Gastrocnemius medialis (tissue), 4 donors: Measurements from ENCODE around the gene GHRHR. TPM values are rescaled to one million over a fixed set of nuclear protein-coding genes. Genes with fewer than 3 reads are reported as not detected.
A peak's percentile ranks its signal among the peaks of the same experiment; 100 is the strongest.

Source experiments
- ATAC-seq, 2 donors: fragments of 150-250 bp; one replicate each; pipeline ENCODE4 v1.9.1; 2016
- DNase-seq, 2 donors: peaks; one replicate each; pipeline ENCODE4 v3.0.0-alpha.2; 2019
- H3K27ac ChIP-seq, 4 donors: fragments of 200-600 bp; sonication (generic); 1 replicate in 1 of 4; 2 replicates in 3 of 4; pipeline ENCODE4 v1.5.1; 2016 to 2018; ENCODE audit warnings: mild to moderate bottlenecking in 2 of 4, moderate library complexity in 1 of 4
- H3K27me3 ChIP-seq, 3 donors: fragments of 200-600 bp; sonication (generic) in 2 of 3; 1 replicate in 1 of 3; 2 replicates in 2 of 3; pipeline versions ENCODE4 v1.5.1 to v1.6.0; 2016 to 2019; ENCODE audit warnings: mild to moderate bottlenecking in 1 of 3, moderate library complexity in 1 of 3
- H3K36me3 ChIP-seq, 2 donors: fragments of 200-600 bp; sonication (generic) in 1 of 2; one replicate each; pipeline ENCODE4 v1.5.1; 2017 to 2018
- H3K4me1 ChIP-seq, 2 donors: fragments of 200-600 bp; sonication (generic) in 1 of 2; one replicate each; pipeline ENCODE4 v1.5.1; 2016 to 2017; ENCODE audit warnings: mild to moderate bottlenecking in 2 of 2
- H3K4me3 ChIP-seq, 4 donors: fragments of 200-600 bp; sonication (generic) in 3 of 4; 1 replicate in 1 of 4; 2 replicates in 3 of 4; pipeline ENCODE4 v1.5.1; 2016 to 2019; ENCODE audit warnings: mild to moderate bottlenecking in 2 of 4
- H3K9me3 ChIP-seq, 3 donors: fragments of 200-600 bp; sonication (generic) in 2 of 3; 1 replicate in 1 of 3; 2 replicates in 2 of 3; pipeline ENCODE4 v1.5.1; 2016 to 2019
- POLR2A ChIP-seq, 2 donors: fragments of 450-650 bp; IDR thresholded peaks; one replicate each; pipeline ENCODE4 v1.6.1; 2017; ENCODE audit warnings: antibody characterized with exemption in 2 of 2, mild to moderate bottlenecking in 2 of 2, moderate library complexity in 2 of 2
- in situ Hi-C, 4 donors: fragments of 200-750 bp; cut with MboI; loops; one replicate each; pipeline versions ENCODE4 v1.15.0 to v1.8.0; 2017; ENCODE audit warnings: low sequenced_read_pairs in 4 of 4
- intact Hi-C: fragments of 100-400 bp; cut with DNase I; formaldehyde crosslinking; loops from one replicate; pipeline ENCODE4 v1.15.1; 2023; ENCODE audit warnings: low total_unique reads
- total RNA-seq, 4 donors: library from RNA; depleted of rRNA; stranded (reverse); fragments of >200 nt; gene quantifications; one replicate each; pipeline versions ENCODE4 v1.1.0 to v1.2.3, GENCODE V29; 2016
- TF ChIP-seq, protein P1 (sequence below), 5 experiments: fragments of 450-650 bp in 3 of 5; fragments of 200-600 bp in 2 of 5; sonication (generic) in 2 of 5; IDR thresholded peaks in 4 of 5; conservative IDR thresholded peaks in 1 of 5; 1 replicate in 4 of 5; 2 replicates in 1 of 5; pipeline ENCODE4 v1.5.1; 2016 to 2019; ENCODE audit warnings: antibody characterized with exemption in 5 of 5, mild to moderate bottlenecking in 3 of 5, moderate library complexity in 3 of 5

The GHRHR gene
- total RNA-seq, 4 donors from 2014 or later: not detected

DNA sequence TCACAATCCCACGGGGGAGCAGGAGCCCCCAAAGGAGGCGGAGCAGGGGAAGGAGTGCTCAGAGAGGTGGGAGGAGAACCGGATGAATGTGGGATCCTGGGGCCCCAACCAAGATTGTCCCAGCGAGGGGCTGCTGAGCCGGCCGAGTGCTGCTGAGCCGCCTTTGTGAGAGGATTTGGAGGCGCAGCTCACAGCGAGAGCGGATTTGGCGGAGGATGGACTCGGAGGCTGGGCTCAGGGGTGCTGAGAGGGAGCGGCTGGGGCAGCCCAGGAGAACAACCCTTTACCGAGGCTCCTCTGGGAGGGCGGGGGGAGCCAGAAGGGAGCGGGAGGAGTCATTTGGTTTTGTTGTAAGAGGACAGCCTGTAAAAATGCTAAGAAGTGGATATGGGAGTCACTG, 23.0 kb downstream of the GHRHR start:
- Histone ChIP-seq H3K36me3 (no peaks in the 10 kb centered on the region), H3K4me1 (no peaks in the 10 kb centered on the region), H3K4me3 (no peak overlapping the region), H3K9me3 (no peaks in the 10 kb centered on the region), H3K27me3 (no peaks in the 10 kb centered on the region), H3K27ac (no peak overlapping the region)
- DNase-seq (no peak), ATAC-seq (no peak)
- intact Hi-C loops (no loop called here), in situ Hi-C loops (loop anchor here in 2 of 4 donors (10.0 kb wide), 1 partner anchor 138 kb away; no protein-coding TSS in a partner anchor)
- TF ChIP-seq, protein P1, sequence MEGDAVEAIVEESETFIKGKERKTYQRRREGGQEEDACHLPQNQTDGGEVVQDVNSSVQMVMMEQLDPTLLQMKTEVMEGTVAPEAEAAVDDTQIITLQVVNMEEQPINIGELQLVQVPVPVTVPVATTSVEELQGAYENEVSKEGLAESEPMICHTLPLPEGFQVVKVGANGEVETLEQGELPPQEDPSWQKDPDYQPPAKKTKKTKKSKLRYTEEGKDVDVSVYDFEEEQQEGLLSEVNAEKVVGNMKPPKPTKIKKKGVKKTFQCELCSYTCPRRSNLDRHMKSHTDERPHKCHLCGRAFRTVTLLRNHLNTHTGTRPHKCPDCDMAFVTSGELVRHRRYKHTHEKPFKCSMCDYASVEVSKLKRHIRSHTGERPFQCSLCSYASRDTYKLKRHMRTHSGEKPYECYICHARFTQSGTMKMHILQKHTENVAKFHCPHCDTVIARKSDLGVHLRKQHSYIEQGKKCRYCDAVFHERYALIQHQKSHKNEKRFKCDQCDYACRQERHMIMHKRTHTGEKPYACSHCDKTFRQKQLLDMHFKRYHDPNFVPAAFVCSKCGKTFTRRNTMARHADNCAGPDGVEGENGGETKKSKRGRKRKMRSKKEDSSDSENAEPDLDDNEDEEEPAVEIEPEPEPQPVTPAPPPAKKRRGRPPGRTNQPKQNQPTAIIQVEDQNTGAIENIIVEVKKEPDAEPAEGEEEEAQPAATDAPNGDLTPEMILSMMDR (IDR thresholded peaks at IDR 0.05 in 4 of 5, conservative IDR thresholded peaks at IDR 0.05 in 1 of 5): no peak
- TF ChIP-seq POLR2A (IDR thresholded peaks at IDR 0.05): no peak

DNA sequence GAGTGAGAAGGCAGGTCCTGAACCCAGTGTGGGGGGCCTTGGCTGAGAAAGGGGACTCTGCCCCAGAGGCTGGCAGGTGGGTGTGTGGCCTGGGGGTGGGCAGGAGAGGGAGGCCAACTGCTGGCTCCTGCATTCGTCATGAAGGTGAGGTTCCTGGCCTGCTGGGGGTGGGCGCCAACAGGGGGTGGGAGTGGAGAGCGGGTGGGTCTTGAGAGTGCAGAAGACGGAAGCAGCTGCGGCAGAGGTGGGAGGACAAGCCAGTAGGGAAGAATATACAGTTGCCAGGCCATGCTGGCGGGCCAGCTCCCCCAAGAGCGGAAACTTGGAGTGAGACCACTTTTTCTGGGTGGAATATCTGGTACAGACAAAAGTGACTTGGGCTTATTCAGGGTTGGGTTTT, 23.4 kb downstream of the GHRHR start:
- ATAC-seq (no peak), DNase-seq (no peak)
- Histone ChIP-seq H3K36me3 (no peaks in the 10 kb centered on the region), H3K27me3 (no peaks in the 10 kb centered on the region), H3K4me1 (no peaks in the 10 kb centered on the region), H3K4me3 (no peak overlapping the region), H3K27ac (no peak overlapping the region), H3K9me3 (no peaks in the 10 kb centered on the region)
- in situ Hi-C loops: loop anchor here in 2 of 4 donors (10.0 kb wide), 1 partner anchor 138 kb away; no protein-coding TSS in a partner anchor
- intact Hi-C loops: no loop called here
- no peak for TF ChIP-seq POLR2A (IDR thresholded peaks at IDR 0.05)
- TF ChIP-seq, protein P1 (IDR thresholded peaks at IDR 0.05 in 4 of 5, conservative IDR thresholded peaks at IDR 0.05 in 1 of 5): no peak

DNA sequence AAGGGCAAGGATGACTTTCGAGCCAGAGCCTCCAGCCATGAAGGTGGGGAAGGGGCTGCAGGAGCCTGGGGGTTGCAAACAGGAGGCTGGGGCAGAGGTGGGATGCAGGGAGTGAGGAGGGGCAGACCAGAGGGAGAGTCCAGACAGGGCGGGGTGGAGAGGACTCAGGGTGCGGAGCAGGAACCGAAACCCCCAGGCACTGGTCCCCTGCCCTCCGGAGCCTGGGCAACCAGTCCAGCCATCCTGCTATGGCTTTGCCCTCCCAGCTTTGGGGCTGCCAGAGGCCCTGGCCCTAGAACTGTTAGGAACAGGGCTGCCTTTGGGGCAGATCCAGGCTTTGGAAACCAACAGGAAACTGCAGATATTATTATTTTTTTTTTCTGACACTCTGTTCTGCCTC, 24.2 kb downstream of the GHRHR start:
- in situ Hi-C loops (loop anchor here in 2 of 4 donors (10.0 kb wide), 1 partner anchor 137 kb away; no protein-coding TSS in a partner anchor), intact Hi-C loops (no loop called here)
- Histone ChIP-seq H3K4me1 (no peaks in the 10 kb centered on the region), H3K27me3 (no peaks in the 10 kb centered on the region), H3K36me3 (no peaks in the 10 kb centered on the region), H3K27ac (no peak overlapping the region), H3K9me3 (no peaks in the 10 kb centered on the region), H3K4me3 (no peak overlapping the region)
- no peak for DNase-seq
- TF ChIP-seq, protein P1 (IDR thresholded peaks at IDR 0.05 in 4 of 5, conservative IDR thresholded peaks at IDR 0.05 in 1 of 5): no peak
- TF ChIP-seq POLR2A (IDR thresholded peaks at IDR 0.05): no peak
- ATAC-seq: no peak

DNA sequence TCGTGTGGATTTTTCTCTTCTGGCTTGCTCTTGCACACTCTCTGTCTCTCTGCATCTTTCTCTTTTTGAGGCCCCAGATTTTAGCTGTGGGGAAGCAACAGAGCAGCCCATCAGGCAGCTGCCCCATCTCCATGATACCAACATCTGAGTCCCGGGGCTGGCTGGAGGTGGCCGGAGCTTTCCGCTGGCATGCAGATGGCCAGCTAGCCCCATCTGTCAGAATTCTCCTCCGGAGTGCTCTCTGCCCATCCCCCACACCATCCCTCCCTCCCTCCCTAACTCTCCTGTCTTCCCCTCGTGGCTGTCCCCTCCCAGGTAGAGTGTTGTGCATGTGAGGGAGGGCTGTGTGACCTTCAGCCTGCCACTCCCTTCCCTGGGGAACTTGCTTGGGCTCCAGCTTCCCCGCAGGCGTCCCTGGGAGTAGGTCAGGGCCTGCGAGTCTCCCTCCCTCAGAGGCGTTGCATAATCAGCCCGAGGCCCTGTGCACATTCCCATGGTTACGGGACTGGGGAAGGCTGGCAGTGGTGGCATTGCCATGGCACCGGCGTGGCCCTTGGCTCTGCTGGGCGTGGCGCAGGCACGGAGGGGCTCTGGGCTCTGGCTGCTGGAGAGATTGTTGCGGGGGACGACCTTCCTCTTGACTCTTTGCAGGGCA, 24.7 kb downstream of the GHRHR start:
- in situ Hi-C loops (loop anchor here in 2 of 4 donors (10.0 kb wide), 1 partner anchor 136 kb away; no protein-coding TSS in a partner anchor), intact Hi-C loops (no loop called here)
- ATAC-seq (peak in 1 of 2 donors; percentile 29), DNase-seq (peak in 1 of 2 donors; percentile 30)
- Histone ChIP-seq H3K27me3 (no peaks in the 10 kb centered on the region), H3K36me3 (no peaks in the 10 kb centered on the region), H3K4me1 (no peaks in the 10 kb centered on the region), H3K9me3 (no peaks in the 10 kb centered on the region), H3K27ac (no peak overlapping the region), H3K4me3 (no peak overlapping the region)
- TF ChIP-seq POLR2A (IDR thresholded peaks at IDR 0.05): no peak
- TF ChIP-seq, protein P1 (IDR thresholded peaks at IDR 0.05 in 4 of 5, conservative IDR thresholded peaks at IDR 0.05 in 1 of 5): no peak
